NB4 (cell line): ENCODE measurements around the gene ANKHD1.

Experiments
- CTCF ChIP-seq: IDR thresholded peaks from one replicate; pipeline ENCODE4 v1.5.1; 2012; ENCODE audit warnings: low read depth, low read length
- POLR2A ChIP-seq: IDR thresholded peaks from 2 replicates; pipeline ENCODE4 v1.6.1; 2011; ENCODE audit warnings: mild to moderate bottlenecking; ENCODE audit not compliant: insufficient read length; ENCODE audit errors: extremely low read depth
- TF ChIP-seq, protein P1 (sequence below): IDR thresholded peaks from 2 replicates; pipeline ENCODE4 v1.6.1; 2011; ENCODE audit warnings: low read depth, low read length

DNA sequence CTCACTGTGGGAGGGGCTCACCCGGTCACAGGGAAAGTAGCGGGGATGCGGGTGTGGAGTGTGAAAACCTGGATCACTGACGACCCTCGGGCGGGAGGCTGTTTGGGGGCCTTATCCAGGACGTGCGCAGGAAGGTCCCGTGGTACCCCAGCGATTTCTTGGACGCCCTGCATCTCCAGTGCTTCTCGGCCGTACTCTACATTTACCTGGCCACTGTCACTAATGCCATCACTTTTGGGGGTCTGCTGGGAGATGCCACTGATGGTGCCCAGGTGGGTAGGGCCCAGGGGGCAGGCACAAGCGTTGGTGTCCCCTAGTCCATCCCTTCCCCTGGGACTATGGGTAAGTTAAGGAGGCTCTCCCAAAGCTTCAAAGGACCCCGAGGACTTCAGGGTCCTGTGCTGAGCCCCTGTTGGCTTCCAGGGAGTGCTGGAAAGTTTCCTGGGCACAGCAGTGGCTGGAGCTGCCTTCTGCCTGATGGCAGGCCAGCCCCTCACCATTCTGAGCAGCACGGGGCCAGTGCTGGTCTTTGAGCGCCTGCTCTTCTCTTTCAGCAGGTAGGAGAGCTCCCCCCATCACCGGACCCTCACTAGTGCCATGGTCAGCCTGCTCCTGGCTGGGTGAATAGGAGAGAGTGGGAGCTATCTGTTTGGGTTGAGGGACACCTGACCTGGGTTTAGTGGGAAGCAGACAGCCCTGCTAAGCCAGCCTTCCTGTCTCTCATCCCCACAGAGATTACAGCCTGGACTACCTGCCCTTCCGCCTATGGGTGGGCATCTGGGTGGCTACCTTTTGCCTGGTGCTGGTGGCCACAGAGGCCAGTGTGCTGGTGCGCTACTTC, 37.8 kb upstream of the ANKHD1 start:
- TF ChIP-seq CTCF, result no peak
- TF ChIP-seq POLR2A, result no peak
- TF ChIP-seq, protein P1, sequence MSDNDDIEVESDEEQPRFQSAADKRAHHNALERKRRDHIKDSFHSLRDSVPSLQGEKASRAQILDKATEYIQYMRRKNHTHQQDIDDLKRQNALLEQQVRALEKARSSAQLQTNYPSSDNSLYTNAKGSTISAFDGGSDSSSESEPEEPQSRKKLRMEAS, result no peak
